Lung (tissue), 12 donors: ENCODE results near the gene ARHGAP18. TPM values are rescaled to one million over a fixed set of nuclear protein-coding genes. Genes with fewer than 3 reads are reported as not detected.

ENCODE experiments used
- ATAC-seq: fragments of 200-7000 bp; cut with Tn5 transposase; one replicate; pipeline ENCODE4 v1.9.1; 2020; ENCODE audit warnings: moderate number of reproducible peaks; ENCODE audit not compliant: insufficient read depth, low FRiP score
- DNase-seq, 3 donors: peaks; one replicate each; pipeline ENCODE4 v3.0.0-alpha.2; 2013 to 2017
- H3K27ac ChIP-seq, 2 donors: one replicate each; pipeline ENCODE4 v1.5.1; 2013; ENCODE audit warnings: mild to moderate bottlenecking in 2 of 2, moderate library complexity in 2 of 2, control low read depth in 1 of 2, inconsistent platforms in 1 of 2, low read depth in 1 of 2, low read length in 1 of 2
- H3K27me3 ChIP-seq, 3 donors: one replicate each; pipeline ENCODE4 v1.5.1; 2013; ENCODE audit warnings: low read length in 2 of 3; ENCODE audit not compliant: control insufficient read depth in 3 of 3, insufficient read depth in 3 of 3
- H3K36me3 ChIP-seq, 4 donors: one replicate each; pipeline ENCODE4 v1.5.1; 2013; ENCODE audit warnings: low read length in 4 of 4, mild to moderate bottlenecking in 1 of 4, moderate library complexity in 1 of 4; ENCODE audit not compliant: control insufficient read depth in 4 of 4, insufficient read depth in 4 of 4
- H3K4me1 ChIP-seq, 5 donors: one replicate each; pipeline ENCODE4 v1.5.1; 2013; ENCODE audit warnings: low read length in 5 of 5, mild to moderate bottlenecking in 2 of 5, moderate library complexity in 1 of 5; ENCODE audit not compliant: control insufficient read depth in 5 of 5, insufficient read depth in 5 of 5
- H3K4me3 ChIP-seq: one replicate; pipeline ENCODE4 v1.5.1; 2013; ENCODE audit warnings: mild to moderate bottlenecking, control low read depth, moderate library complexity
- H3K9ac ChIP-seq, 2 donors: one replicate each; pipeline ENCODE4 v1.5.1; 2013; ENCODE audit warnings: low read length in 2 of 2, control low read depth in 1 of 2; ENCODE audit not compliant: insufficient read depth in 1 of 2
- H3K9me3 ChIP-seq, 4 donors: one replicate each; pipeline ENCODE4 v1.5.1; 2013; ENCODE audit warnings: low read length in 3 of 4, mild to moderate bottlenecking in 1 of 4, moderate library complexity in 1 of 4; ENCODE audit not compliant: control insufficient read depth in 4 of 4, insufficient read depth in 3 of 4
- CTCF ChIP-seq: IDR thresholded peaks from 2 replicates; pipeline ENCODE4 v1.5.1; 2012; ENCODE audit warnings: mild to moderate bottlenecking; ENCODE audit errors: control extremely low read depth, extremely low read depth
- WGBS, 2 donors: extraction: QIAGEN DNeasy Blood & Tissue Kit; methylation state at CpG; one replicate each; pipeline ENCODE4 v1.1.7; 2013; 5-methylcytosine and 5-hydroxymethylcytosine counted together
- polyA plus RNA-seq, 2 donors: library from polyadenylated mRNA; stranded (reverse); fragments of 200-250 nt; gene quantifications; one replicate each; pipeline ENCODE4 v1.2.1, GENCODE V29; 2013
- total RNA-seq, 2 donors: library from RNA; depleted of rRNA in 1 of 2; stranded (reverse); fragments of >200 nt in 1 of 2; gene quantifications; one replicate each; pipeline ENCODE4 v1.2.1, GENCODE V29; 2014 to 2021
- donor health status: control.
- donor health status: control.
- donor health status: Bipolar disorder and iron deficiency.
- donor health status: healthy.
- donor health status: DM: yes; HTN: yes; CAD: no.

ARHGAP18 gene
- total and polyA plus RNA-seq, 4 donors, result 16.4 to 70.7 (median 33.0) TPM

- 16 to 26% methylated on average over 3 of the region's 3 CpGs for WGBS, 2 donors
- ATAC-seq (no peak), DNase-seq (no peak)
- Histone ChIP-seq H3K36me3 (no peaks in the 10 kb centered on the region), H3K4me1 (peaks cover 0 to 8% (median 0%) of the 10 kb centered on the region in 5 donors), H3K27me3 (no peaks in the 10 kb centered on the region), H3K9me3 (no peaks in the 10 kb centered on the region), H3K9ac (no peak overlapping the region), H3K27ac (no peak overlapping the region), H3K4me3 (no peak overlapping the region)
- no peak for TF ChIP-seq CTCF
Observed at GRCh38 chr6:129695373-129696027, 14.5 kb downstream of the ARHGAP18 start.

- no peak for TF ChIP-seq CTCF
- Histone ChIP-seq H3K9me3 (no peaks in the 10 kb centered on the region), H3K4me3 (no peak overlapping the region), H3K36me3 (no peaks in the 10 kb centered on the region), H3K9ac (no peak overlapping the region), H3K4me1 (peaks cover 0 to 8% (median 4%) of the 10 kb centered on the region in 5 donors), H3K27me3 (no peaks in the 10 kb centered on the region), H3K27ac (no peak overlapping the region)
- no peak for ATAC-seq
- 57 to 80% methylated on average over 2 of the region's 2 CpGs for WGBS, 2 donors
- no peak for DNase-seq
Observed at GRCh38 chr6:129694036-129694435, 15.9 kb downstream of the ARHGAP18 start.

- no peak for ATAC-seq
- no peak overlapping the region for H3K27ac ChIP-seq
- TF ChIP-seq CTCF, result no peak
- WGBS, 2 donors, result 28 to 78% methylated on average over 2 of the region's 2 CpGs
- no peak for DNase-seq
- H3K4me3 ChIP-seq, result no peak overlapping the region
- H3K4me1 ChIP-seq, result peaks cover 0 to 8% (median 4%) of the 10 kb centered on the region in 5 donors
- no peaks in the 10 kb centered on the region for H3K9me3 ChIP-seq
- no peak overlapping the region for H3K9ac ChIP-seq
- no peaks in the 10 kb centered on the region for H3K36me3 ChIP-seq
- no peaks in the 10 kb centered on the region for H3K27me3 ChIP-seq
Observed at GRCh38 chr6:129692467-129692866, 17.5 kb downstream of the ARHGAP18 start.

GRCh38 chr6:129691709-129692108 lies 18.3 kb downstream of the ARHGAP18 start:
- H3K4me1 ChIP-seq, result peaks cover 0 to 8% (median 4%) of the 10 kb centered on the region in 5 donors
- 25 to 55% methylated on average over 1 of the region's 1 CpG for WGBS, 2 donors
- ATAC-seq, result no peak

More at GRCh38 chr6:129691709-129692108, 18.3 kb downstream of the ARHGAP18 start:
- DNase-seq, result no peak
- Histone ChIP-seq H3K36me3 (no peaks in the 10 kb centered on the region), H3K27me3 (no peaks in the 10 kb centered on the region), H3K4me3 (no peak overlapping the region), H3K9me3 (no peaks in the 10 kb centered on the region), H3K9ac (no peak overlapping the region), H3K27ac (peak overlapping the region in 1 of 2 donors; percentile 63)
- no peak for TF ChIP-seq CTCF
